GM13977 (cell line): ENCODE results near the gene SLC1A2.
"Not testable (repeated sequence)": the region's sequence is repeated elsewhere in the genome, so short reads cannot be mapped to it uniquely, and the experiment has no call there.

Experiments
- DNase-seq: peaks from one replicate; pipeline ENCODE4 v3.0.0; 2012; ENCODE audit warnings: low spot score
- CTCF ChIP-seq: IDR thresholded peaks from 2 replicates; pipeline ENCODE4 v1.5.1; 2012; ENCODE audit warnings: mild to moderate bottlenecking, control low read depth; ENCODE audit not compliant: insufficient read depth; ENCODE audit errors: extremely low read depth, missing control alignments
- in situ Hi-C: fragments of 300-500 bp; cut with MboI; formaldehyde crosslinking; loops from one replicate; pipeline ENCODE4 v1.12.0; 2022; ENCODE audit warnings: low sequenced_read_pairs, low pct_unique_long_range_greater_than_20kb, mixed read lengths, inconsistent platforms; ENCODE audit not compliant: unreplicated experiment

Gene SLC1A2

GRCh38 chr11:35233518-35233917 is 185.8 kb downstream of the SLC1A2 start:
- in situ Hi-C loops = no loop called here
- TF ChIP-seq CTCF = no peak

GRCh38 chr11:35232891-35233330 is 186.4 kb downstream of the SLC1A2 start:
- in situ Hi-C loops = no loop called here
- no peak for DNase-seq
- no peak for TF ChIP-seq CTCF

More at GRCh38 chr11:35233518-35233917, 185.8 kb downstream of the SLC1A2 start:
- DNase-seq = no peak

GRCh38 chr11:35231076-35231860 is 188.1 kb downstream of the SLC1A2 start:
- no peak for DNase-seq
- in situ Hi-C loops = no loop called here
- TF ChIP-seq CTCF = no peak

GRCh38 chr11:35230388-35230787 is 189.0 kb downstream of the SLC1A2 start:
- in situ Hi-C loops = no loop called here
- no peak for DNase-seq
- TF ChIP-seq CTCF = no peak

GRCh38 chr11:35228328-35228725 is 191.0 kb downstream of the SLC1A2 start:
- in situ Hi-C loops = no loop called here
- no peak for TF ChIP-seq CTCF
- no peak for DNase-seq

GRCh38 chr11:35227576-35228327 is 191.6 kb downstream of the SLC1A2 start:
- in situ Hi-C loops = no loop called here
- no peak for DNase-seq
- no peak for TF ChIP-seq CTCF

- DNase-seq, in situ Hi-C loops: not testable (repeated sequence)
These were observed 192.6 kb downstream of the SLC1A2 start for GRCh38 chr11:35226756-35227155.
